H1 (cell line): ENCODE measurements around the gene JADE1. TPM values are rescaled to one million over a fixed set of nuclear protein-coding genes. Genes with fewer than 3 reads are reported as not detected.

Experiments used
- CEBPB ChIP-seq: IDR thresholded peaks from 2 replicates; pipeline ENCODE4 v1.6.1; 2012; ENCODE audit warnings: low read depth, low read length
- CHD1 ChIP-seq: IDR thresholded peaks from 2 replicates; pipeline ENCODE4 v1.6.1; 2012; ENCODE audit warnings: low read depth, low read length, improper control_type of control experiment
- CHD7 ChIP-seq: fragments of 300-600 bp; sonication (generic); IDR thresholded peaks from 2 replicates; pipeline ENCODE4 v1.7.1; 2012; ENCODE audit warnings: low read length, moderate library complexity, mild to moderate bottlenecking, inconsistent platforms; ENCODE audit not compliant: insufficient replicate concordance
- GTF2F1 ChIP-seq: IDR thresholded peaks from 2 replicates; pipeline ENCODE4 v1.6.1; 2012; ENCODE audit warnings: low read depth, low read length, improper control_type of control experiment, borderline replicate concordance
- POLR2AphosphoS5 ChIP-seq: IDR thresholded peaks from 2 replicates; pipeline ENCODE4 v1.6.1; 2011; ENCODE audit warnings: low read depth, low read length
- POU5F1 ChIP-seq: IDR thresholded peaks from 2 replicates; pipeline ENCODE4 v1.6.1; 2011; ENCODE audit warnings: low read depth, mild to moderate bottlenecking, low read length, moderate library complexity
- RAD21 ChIP-seq, 2 experiments: IDR thresholded peaks in 1 of 2; conservative IDR thresholded peaks in 1 of 2; 2 replicates each; pipeline ENCODE4 v1.6.1; 2011; ENCODE audit warnings: low read depth in 2 of 2, low read length in 2 of 2, improper control_type of control experiment in 1 of 2, inconsistent platforms in 1 of 2, mild to moderate bottlenecking in 1 of 2, moderate library complexity in 1 of 2
- SIN3A ChIP-seq, 2 experiments: IDR thresholded peaks in 1 of 2; conservative IDR thresholded peaks in 1 of 2; 2 replicates each; pipeline ENCODE4 v1.6.1; 2011 to 2012; ENCODE audit warnings: low read length in 2 of 2, improper control_type of control experiment in 1 of 2, low read depth in 1 of 2, mild to moderate bottlenecking in 1 of 2
- TEAD4 ChIP-seq: IDR thresholded peaks from 2 replicates; pipeline ENCODE4 v1.6.1; 2012; ENCODE audit warnings: low read depth, low read length, inconsistent platforms, mixed read lengths
- USF2 ChIP-seq: IDR thresholded peaks from 2 replicates; pipeline ENCODE4 v1.6.1; 2011; ENCODE audit warnings: low read length, improper control_type of control experiment
- polyA plus RNA-seq, 7 experiments: library from polyadenylated mRNA; depleted of rRNA in 3 of 7; stranded (reverse) in 5 of 7; unstranded in 2 of 7; fragments of >200 nt in 5 of 7; fragments of 200-250 nt in 2 of 7; gene quantifications; 1 replicate in 5 of 7; 2 replicates in 1 of 7; 4 replicates in 1 of 7; pipeline versions ENCODE4 v1.2.1 to v1.2.3, GENCODE V29; 2011 to 2013; ENCODE audit warnings: missing spikeins in 2 of 7, mixed read lengths in 2 of 7
- total RNA-seq: library from RNA; stranded (reverse); fragmentation: NEBNext Ultra II Directional; extraction: Animal tissue kit (Norgen Biotek cat#: 25700); gene quantifications from 2 replicates; pipeline ENCODE4 v1.2.1, GENCODE V29; 2021

The JADE1 gene
- total and polyA plus RNA-seq, 2 of the 8 experiments (the other 6 are each of a cell fraction or from before 2014, with no cell fraction given) = 37.7 to 213 TPM

- no peak for TF ChIP-seq CHD7
- no peak for TF ChIP-seq POLR2AphosphoS5
- no peak for TF ChIP-seq USF2
- no peak for TF ChIP-seq POU5F1
- TF ChIP-seq SIN3A (conservative IDR thresholded peaks at IDR 0.05 in 1 of 2, IDR thresholded peaks at IDR 0.05 in 1 of 2; ENCODE audit: low read depth in 1 of 2, low read length in 2 of 2) = no peak
- TF ChIP-seq CHD1 = no peak
- TF ChIP-seq GTF2F1 = no peak
- no peak for TF ChIP-seq TEAD4
- no peak for TF ChIP-seq RAD21 (IDR thresholded peaks at IDR 0.05 in 1 of 2, conservative IDR thresholded peaks at IDR 0.05 in 1 of 2; ENCODE audit: low read depth in 2 of 2, low read length in 2 of 2)
- TF ChIP-seq CEBPB = no peak
Measured at GRCh38 chr4:128770807-128771206, 38.7 kb upstream of the JADE1 start (continued).
